ENCODE data around the gene TTLL3. TPM values are rescaled to one million over a fixed set of nuclear protein-coding genes. Genes with fewer than 3 reads are reported as not detected.

Gene TTLL3
- total RNA-seq, 2 donors from 2014 or later, result 12.2 to 13.1 TPM

GRCh38 chr3:9879830-9880549 lies 69.9 kb downstream of the TTLL3 start, which contains the start of gene CIDEC:
TSS of gene CIDEC (minus strand) at chr3:9880253. CDS start at chr3:9878486, 1,767 bp downstream.
- no peak within 1 kb of the TSS for H3K4me3 ChIP-seq
- no peaks in the 10 kb centered on the region for H3K27me3 ChIP-seq
- H3K36me3 ChIP-seq, result no peaks in the 10 kb centered on the region
- no peaks in the 10 kb centered on the region for H3K9me3 ChIP-seq
- H3K4me1 ChIP-seq, result no peaks in the 10 kb centered on the region
- no peak for TF ChIP-seq CTCF (IDR thresholded peaks at IDR 0.05)
- no peak for DNase-seq (ENCODE audit: low spot score)
- no peak within 1 kb of the TSS for H3K27ac ChIP-seq

- H3K4me3 ChIP-seq, result no peak overlapping the region
- H3K4me1 ChIP-seq, result no peaks in the 10 kb centered on the region
- H3K9me3 ChIP-seq, result no peaks in the 10 kb centered on the region
- H3K36me3 ChIP-seq, result no peaks in the 10 kb centered on the region
- no peak overlapping the region for H3K27ac ChIP-seq
- no peak for TF ChIP-seq CTCF (IDR thresholded peaks at IDR 0.05)
- DNase-seq (ENCODE audit: low spot score), result no peak
- no peaks in the 10 kb centered on the region for H3K27me3 ChIP-seq
Observed at GRCh38 chr3:9881441-9881840, 71.4 kb downstream of the TTLL3 start.

- Histone ChIP-seq H3K27me3 (no peaks in the 10 kb centered on the region), H3K36me3 (no peaks in the 10 kb centered on the region), H3K4me3 (no peak overlapping the region), H3K4me1 (no peaks in the 10 kb centered on the region), H3K27ac (no peak overlapping the region), H3K9me3 (no peaks in the 10 kb centered on the region)
- DNase-seq (ENCODE audit: low spot score), result no peak
- TF ChIP-seq CTCF (IDR thresholded peaks at IDR 0.05), result no peak
Observed at GRCh38 chr3:9883706-9884554, 73.9 kb downstream of the TTLL3 start.

GRCh38 chr3:9884555-9885165 lies 74.6 kb downstream of the TTLL3 start:
- no peak for DNase-seq (ENCODE audit: low spot score)
- Histone ChIP-seq H3K9me3 (no peaks in the 10 kb centered on the region), H3K27me3 (no peaks in the 10 kb centered on the region), H3K4me3 (no peak overlapping the region), H3K4me1 (no peaks in the 10 kb centered on the region), H3K27ac (no peak overlapping the region), H3K36me3 (no peaks in the 10 kb centered on the region)
- no peak for TF ChIP-seq CTCF (IDR thresholded peaks at IDR 0.05)

Other genes with a start within 250 kb of the TTLL3 start
- gene MTMR14, start 160.8 kb upstream of the TTLL3 start, total RNA-seq, result 10 to 100 TPM; 47.6 to 52.0 TPM
- gene CPNE9, start 106.4 kb upstream of the TTLL3 start, total RNA-seq, result not detected
- 10 to 100 TPM in 1 of 2 donors, 1 to 10 TPM in 1; 8.8 to 15.3 TPM for gene BRPF1, start 78.5 kb upstream of the TTLL3 start, total RNA-seq
- gene OGG1, start 60.3 kb upstream of the TTLL3 start, total RNA-seq, result 10 to 100 TPM; 10.8 to 12.2 TPM
- 10 to 100 TPM; 16.4 to 40.2 TPM for gene CAMK1, start 40.3 kb upstream of the TTLL3 start, total RNA-seq
- 10 to 100 TPM; 43.6 to 57.3 TPM for gene TADA3, start 17.8 kb upstream of the TTLL3 start, total RNA-seq
- gene ARPC4, start 17.2 kb upstream of the TTLL3 start, total RNA-seq, result 10 to 100 TPM; 69.0 to 89.6 TPM
- 10 to 100 TPM; 46.7 to 55.2 TPM for gene RPUSD3, start 33.7 kb downstream of the TTLL3 start, total RNA-seq
- gene CIDEC, start 70.0 kb downstream of the TTLL3 start, total RNA-seq, result 10 to 100 TPM in 1 of 2 donors, 1 to 10 TPM in 1; 1.3 to 17.1 TPM
- gene JAGN1, start 80.3 kb downstream of the TTLL3 start, total RNA-seq, result 10 to 100 TPM; 39.8 to 44.8 TPM
- 1 to 10 TPM in 1 of 2 donors, under 1 TPM in 1; 0.89 to 2.6 TPM for gene IL17RE, start 92.6 kb downstream of the TTLL3 start, total RNA-seq
- 10 to 100 TPM; 32.5 to 49.1 TPM for gene IL17RC, start 106.8 kb downstream of the TTLL3 start, total RNA-seq
- gene CRELD1, start 123.6 kb downstream of the TTLL3 start, total RNA-seq, result 10 to 100 TPM; 63.9 to 79.0 TPM
- gene PRRT3, start 142.1 kb downstream of the TTLL3 start, total RNA-seq, result 1 to 10 TPM; 1.4 to 1.9 TPM
- gene EMC3, start 176.6 kb downstream of the TTLL3 start, total RNA-seq, result 100 to 1,000 TPM in 1 of 2 donors, 10 to 100 TPM in 1; 69.8 to 111 TPM
- gene FANCD2, start 216.2 kb downstream of the TTLL3 start, total RNA-seq, result 1 to 10 TPM; 1.7 to 2.0 TPM